Gastrocnemius medialis (tissue), 4 donors: ENCODE data around the gene ATF6B. TPM values are rescaled to one million over a fixed set of nuclear protein-coding genes. Genes with fewer than 3 reads are reported as not detected.

ENCODE experiments used
- ATAC-seq, 2 donors: fragments of 150-250 bp; one replicate each; pipeline ENCODE4 v1.9.1; 2016
- DNase-seq, 2 donors: peaks; one replicate each; pipeline ENCODE4 v3.0.0-alpha.2; 2019
- H3K27ac ChIP-seq, 4 donors: fragments of 200-600 bp; sonication (generic); 1 replicate in 1 of 4; 2 replicates in 3 of 4; pipeline ENCODE4 v1.5.1; 2016 to 2018; ENCODE audit warnings: mild to moderate bottlenecking in 2 of 4, moderate library complexity in 1 of 4
- H3K27me3 ChIP-seq, 3 donors: fragments of 200-600 bp; sonication (generic) in 2 of 3; 1 replicate in 1 of 3; 2 replicates in 2 of 3; pipeline versions ENCODE4 v1.5.1 to v1.6.0; 2016 to 2019; ENCODE audit warnings: mild to moderate bottlenecking in 1 of 3, moderate library complexity in 1 of 3
- H3K36me3 ChIP-seq, 2 donors: fragments of 200-600 bp; sonication (generic) in 1 of 2; one replicate each; pipeline ENCODE4 v1.5.1; 2017 to 2018
- H3K4me1 ChIP-seq, 2 donors: fragments of 200-600 bp; sonication (generic) in 1 of 2; one replicate each; pipeline ENCODE4 v1.5.1; 2016 to 2017; ENCODE audit warnings: mild to moderate bottlenecking in 2 of 2
- H3K4me3 ChIP-seq, 4 donors: fragments of 200-600 bp; sonication (generic) in 3 of 4; 1 replicate in 1 of 4; 2 replicates in 3 of 4; pipeline ENCODE4 v1.5.1; 2016 to 2019; ENCODE audit warnings: mild to moderate bottlenecking in 2 of 4
- H3K9me3 ChIP-seq, 3 donors: fragments of 200-600 bp; sonication (generic) in 2 of 3; 1 replicate in 1 of 3; 2 replicates in 2 of 3; pipeline ENCODE4 v1.5.1; 2016 to 2019
- CTCF ChIP-seq, 5 experiments: fragments of 450-650 bp in 3 of 5; fragments of 200-600 bp in 2 of 5; sonication (generic) in 2 of 5; IDR thresholded peaks in 4 of 5; conservative IDR thresholded peaks in 1 of 5; 1 replicate in 4 of 5; 2 replicates in 1 of 5; pipeline ENCODE4 v1.5.1; 2016 to 2019; ENCODE audit warnings: antibody characterized with exemption in 5 of 5, mild to moderate bottlenecking in 3 of 5, moderate library complexity in 3 of 5
- POLR2A ChIP-seq, 2 donors: fragments of 450-650 bp; IDR thresholded peaks; one replicate each; pipeline ENCODE4 v1.6.1; 2017; ENCODE audit warnings: antibody characterized with exemption in 2 of 2, mild to moderate bottlenecking in 2 of 2, moderate library complexity in 2 of 2
- in situ Hi-C, 4 donors: fragments of 200-750 bp; cut with MboI; loops; one replicate each; pipeline versions ENCODE4 v1.15.0 to v1.8.0; 2017; ENCODE audit warnings: low sequenced_read_pairs in 4 of 4
- intact Hi-C: fragments of 100-400 bp; cut with DNase I; formaldehyde crosslinking; loops from one replicate; pipeline ENCODE4 v1.15.1; 2023; ENCODE audit warnings: low total_unique reads
- total RNA-seq, 4 donors: library from RNA; depleted of rRNA; stranded (reverse); fragments of >200 nt; gene quantifications; one replicate each; pipeline versions ENCODE4 v1.1.0 to v1.2.3, GENCODE V29; 2016

Gene ATF6B
- total RNA-seq, 4 donors from 2014 or later = 6.8 to 18.4 (median 9.5) TPM

DNA sequence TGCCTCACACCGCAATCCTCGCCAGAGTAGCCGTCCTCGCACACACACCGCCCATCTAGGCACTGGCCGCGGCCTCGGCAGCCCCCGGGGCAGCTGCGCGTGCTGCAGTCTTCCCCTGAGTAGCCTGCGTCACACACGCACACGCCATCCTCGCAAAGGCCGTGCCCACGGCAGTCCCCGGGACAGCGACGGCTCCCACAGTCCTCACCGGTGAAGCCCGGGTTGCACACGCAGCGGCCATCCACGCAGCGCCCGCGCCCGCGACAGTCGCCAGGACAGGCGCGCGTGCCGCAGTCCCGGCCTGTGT, 32.0 kb downstream of the ATF6B start:
- DNase-seq (no peak), ATAC-seq (no peak)
- Histone ChIP-seq H3K9me3 (no peaks in the 10 kb centered on the region), H3K36me3 (no peaks in the 10 kb centered on the region), H3K4me3 (peak overlapping the region in 3 of 4 donors; percentile 21 to 31 (median 23)), H3K4me1 (no peaks in the 10 kb centered on the region), H3K27ac (no peak overlapping the region), H3K27me3 (peaks cover 6 to 30% (median 10%) of the 10 kb centered on the region in 3 donors)
- in situ Hi-C loops = no loop called here
- TF ChIP-seq CTCF (IDR thresholded peaks at IDR 0.05 in 4 of 5, conservative IDR thresholded peaks at IDR 0.05 in 1 of 5) (no peak), POLR2A (IDR thresholded peaks at IDR 0.05) (no peak)
- intact Hi-C loops = no loop called here

- H3K36me3 ChIP-seq = no peaks in the 10 kb centered on the region
- H3K9me3 ChIP-seq = no peaks in the 10 kb centered on the region
- H3K4me3 ChIP-seq = peak overlapping the region in 1 of 4 donors; percentile 23
- no peak overlapping the region for H3K27ac ChIP-seq
- DNase-seq = no peak
- intact Hi-C loops (no loop called here), in situ Hi-C loops (no loop called here)
- no peaks in the 10 kb centered on the region for H3K4me1 ChIP-seq
- peaks cover 6 to 30% (median 10%) of the 10 kb centered on the region in 3 donors for H3K27me3 ChIP-seq
- no peak for TF ChIP-seq CTCF (IDR thresholded peaks at IDR 0.05 in 4 of 5, conservative IDR thresholded peaks at IDR 0.05 in 1 of 5)
- no peak for TF ChIP-seq POLR2A (IDR thresholded peaks at IDR 0.05)
- no peak for ATAC-seq
Observed at GRCh38 chr6:32095338-32096086, 32.5 kb downstream of the ATF6B start.

DNA sequence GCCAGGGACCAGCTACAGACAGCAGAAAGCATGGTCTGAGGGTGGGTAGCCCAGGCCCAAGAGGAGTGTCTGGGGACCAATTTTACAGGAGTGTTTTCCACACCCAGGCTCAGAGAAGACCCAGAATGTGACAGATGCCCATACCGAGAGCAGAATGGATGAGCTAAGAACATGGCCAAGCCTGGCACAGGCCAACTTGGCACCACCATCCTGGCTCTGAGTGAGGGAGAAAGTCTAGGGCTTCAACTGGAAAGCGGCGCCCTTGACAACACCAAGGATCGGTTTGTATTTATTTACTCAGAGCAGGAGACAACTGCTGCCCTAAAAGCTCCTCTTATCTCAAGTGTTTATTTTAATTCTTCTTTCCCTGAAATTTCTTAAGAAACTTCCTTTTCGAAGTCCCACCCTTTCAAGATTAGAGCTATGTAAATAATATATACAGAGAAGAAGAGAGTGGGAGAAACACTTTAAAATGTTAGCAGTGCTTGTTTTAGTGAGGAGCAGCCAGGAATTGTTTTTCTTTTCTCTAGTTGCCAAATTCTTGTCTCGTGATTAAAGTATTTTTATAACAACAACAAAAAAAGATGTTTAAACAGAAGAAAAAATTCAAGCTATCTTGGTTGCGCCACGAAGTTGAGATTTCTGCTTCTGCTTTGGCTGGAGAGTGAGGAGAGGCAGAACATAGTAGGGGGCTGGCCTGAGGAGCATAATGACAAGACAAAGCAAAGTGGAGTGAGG, 35.1 kb downstream of the ATF6B start:
- H3K27me3 ChIP-seq = peaks cover 6 to 27% (median 10%) of the 10 kb centered on the region in 3 donors
- intact Hi-C loops (no loop called here), in situ Hi-C loops (no loop called here)
- no peaks in the 10 kb centered on the region for H3K4me1 ChIP-seq
- ATAC-seq (peak; percentile 61 to 76), DNase-seq (peak in 1 of 2 donors; percentile 43)
- no peak overlapping the region for H3K4me3 ChIP-seq
- TF ChIP-seq CTCF (IDR thresholded peaks at IDR 0.05 in 4 of 5, conservative IDR thresholded peaks at IDR 0.05 in 1 of 5) (no peak), POLR2A (IDR thresholded peaks at IDR 0.05) (no peak)
- H3K27ac ChIP-seq = peak overlapping the region; percentile 26 to 73 (median 58)
- H3K36me3 ChIP-seq = no peaks in the 10 kb centered on the region
- no peaks in the 10 kb centered on the region for H3K9me3 ChIP-seq

GRCh38 chr6:32089082-32089828, 38.8 kb downstream of the ATF6B start:
- Histone ChIP-seq H3K27me3 (peaks cover 0 to 5% (median 2%) of the 10 kb centered on the region in 3 donors), H3K4me3 (no peak overlapping the region), H3K36me3 (no peaks in the 10 kb centered on the region), H3K4me1 (no peaks in the 10 kb centered on the region), H3K9me3 (no peaks in the 10 kb centered on the region), H3K27ac (peak overlapping the region in 1 of 4 donors; percentile 33)
- ATAC-seq = no peak
- DNase-seq = no peak
- TF ChIP-seq CTCF (IDR thresholded peaks at IDR 0.05 in 4 of 5, conservative IDR thresholded peaks at IDR 0.05 in 1 of 5) = no peak
- no peak for TF ChIP-seq POLR2A (IDR thresholded peaks at IDR 0.05)
- intact Hi-C loops (no loop called here), in situ Hi-C loops (no loop called here)
